CD4-positive, alpha-beta T cell (primary cell): ENCODE results near the gene CHCHD4. TPM values are rescaled to one million over a fixed set of nuclear protein-coding genes. Genes with fewer than 3 reads are reported as not detected.
A peak's percentile ranks its signal among the peaks of the same experiment; 100 is the strongest.

Experiments
- ATAC-seq: fragments of 200-7000 bp; cut with Tn5 transposase; one replicate; pipeline ENCODE4 v1.10.0; 2022; ENCODE audit warnings: mild to moderate bottlenecking; ENCODE audit not compliant: poor library complexity
- CTCF ChIA-PET: fragments of 350-600 bp; sonication (Branson Sonifier 250); formaldehyde crosslinking; loops from one replicate; lab custom pipeline; 2021; ENCODE audit warnings: antibody characterized with exemption, inconsistent platforms; lab: Charles Lee
- POLR2A ChIA-PET: fragments of 350-600 bp; sonication (Branson Sonifier 250); formaldehyde crosslinking; loops from one replicate; lab custom pipeline; 2021; ENCODE audit warnings: antibody characterized with exemption, inconsistent platforms; lab: Charles Lee
- DNase-seq, 14 experiments: peaks; one replicate each; pipeline ENCODE4 v3.0.0-alpha.2; 2013 to 2020; ENCODE audit warnings: mixed read lengths in 2 of 14
- H3K27ac ChIP-seq, 2 donors: one replicate each; pipeline versions ENCODE4 v1.5.1 to v1.7.0; 2013; ENCODE audit warnings: low read length in 2 of 2, low read depth in 1 of 2, mild to moderate bottlenecking in 1 of 2
- H3K27me3 ChIP-seq, 2 experiments: 1 replicate in 1 of 2; 2 replicates in 1 of 2; pipeline versions ENCODE4 v1.6.1 to v1.7.0; 2013; ENCODE audit warnings: low read length in 2 of 2, control low read depth in 1 of 2, mild to moderate bottlenecking in 1 of 2, moderate library complexity in 1 of 2; ENCODE audit not compliant: insufficient read depth in 2 of 2, control insufficient read depth in 1 of 2
- H3K36me3 ChIP-seq: one replicate; pipeline ENCODE4 v1.6.1; 2013; ENCODE audit warnings: low read length, control low read depth; ENCODE audit not compliant: insufficient read depth
- H3K4me1 ChIP-seq: one replicate; pipeline ENCODE4 v1.6.1; 2013; ENCODE audit warnings: low read length, control low read depth; ENCODE audit not compliant: insufficient read depth
- H3K4me3 ChIP-seq: one replicate; pipeline ENCODE4 v1.5.1; 2013; ENCODE audit warnings: mild to moderate bottlenecking, low read length, moderate library complexity
- H3K9me3 ChIP-seq, 2 experiments: 1 replicate in 1 of 2; 2 replicates in 1 of 2; pipeline versions ENCODE4 v1.6.1 to v1.7.0; 2013; ENCODE audit warnings: low read length in 2 of 2, mild to moderate bottlenecking in 2 of 2, control low read depth in 1 of 2, moderate library complexity in 1 of 2; ENCODE audit not compliant: control insufficient read depth in 1 of 2, insufficient read depth in 1 of 2
- H3K27ac Mint-ChIP-seq: one replicate; pipeline ENCODE4 v1.8.0; 2020; ENCODE audit warnings: mixed read lengths
- H3K27me3 Mint-ChIP-seq: one replicate; pipeline ENCODE4 v1.8.0; 2021; ENCODE audit warnings: mixed read lengths
- H3K36me3 Mint-ChIP-seq: one replicate; pipeline ENCODE4 v1.8.0; 2021; ENCODE audit warnings: low read depth, mixed read lengths
- H3K4me1 Mint-ChIP-seq: one replicate; pipeline ENCODE4 v1.8.0; 2021; ENCODE audit warnings: low read depth, mixed read lengths
- H3K4me3 Mint-ChIP-seq: one replicate; pipeline ENCODE4 v1.8.0; 2020; ENCODE audit warnings: mild to moderate bottlenecking, mixed read lengths
- H3K9me3 Mint-ChIP-seq: one replicate; pipeline ENCODE4 v1.8.0; 2020; ENCODE audit warnings: mixed read lengths
- intact Hi-C, 2 experiments: fragments of 100-400 bp; cut with DNase I in 1 of 2; cut with micrococcal nuclease in 1 of 2; formaldehyde crosslinking; loops; one replicate each; pipeline versions ENCODE4 v1.15.1 to v1.9.0; 2023 to 2025; cut with DNase I, micrococcal nuclease
- total RNA-seq, 174 experiments: library from RNA in 2 of 174; stranded (reverse) in 2 of 174; gene quantifications; one replicate each; pipeline ENCODE4 v1.2.3 and lab custom pipeline; 2021 to 2026
- TF ChIP-seq, protein P1 (sequence below): fragments of 200-600 bp; IDR thresholded peaks from one replicate; pipeline ENCODE4 v1.8.0; 2022; ENCODE audit warnings: antibody characterized with exemption, mild to moderate bottlenecking

The CHCHD4 gene
- total RNA-seq, 2 experiments from 2014 or later, result 0.50 to 1.1 TPM

DNA sequence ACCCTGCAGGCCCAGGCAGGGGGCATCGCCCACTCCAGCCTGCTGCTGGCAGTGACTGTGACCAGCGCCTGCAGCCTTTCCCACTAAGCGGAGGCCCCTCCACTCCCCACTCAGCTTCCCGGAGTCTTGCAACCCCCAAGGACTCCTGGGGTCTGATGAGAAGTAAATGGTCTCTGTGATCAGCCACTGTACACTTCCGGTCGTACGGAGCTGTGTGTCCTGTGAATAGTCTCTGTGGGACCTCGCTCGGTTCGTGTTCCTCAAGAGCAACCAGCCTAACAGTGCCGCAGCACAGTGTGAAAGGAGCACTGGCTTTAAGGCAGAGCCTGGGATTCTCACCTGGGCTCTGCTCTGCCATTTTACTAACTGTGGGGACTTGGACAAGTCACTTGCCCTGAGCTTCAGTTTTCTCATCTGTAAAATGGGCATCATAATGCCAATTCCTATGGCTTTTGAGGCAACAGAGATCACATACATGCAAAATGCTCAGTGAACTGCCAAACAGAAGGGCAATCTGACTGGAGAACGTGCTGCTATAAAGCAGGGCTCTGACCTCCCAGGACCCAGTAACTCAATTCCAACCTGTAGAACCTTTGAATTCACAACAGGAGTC is 26.9 kb upstream of the CHCHD4 start:
- no peaks in the 10 kb centered on the region for H3K9me3 ChIP-seq
- CTCF ChIA-PET, result interaction anchor here (1.5 kb wide), 1 partner anchor 26 kb away, joined by 3 read pairs; no protein-coding TSS in a partner anchor
- intact Hi-C loops, result no loop called here
- H3K4me3 ChIP-seq, result no peak overlapping the region
- DNase-seq, result no peak
- no peaks in the 10 kb centered on the region for H3K27me3 ChIP-seq
- TF ChIP-seq, protein P1, sequence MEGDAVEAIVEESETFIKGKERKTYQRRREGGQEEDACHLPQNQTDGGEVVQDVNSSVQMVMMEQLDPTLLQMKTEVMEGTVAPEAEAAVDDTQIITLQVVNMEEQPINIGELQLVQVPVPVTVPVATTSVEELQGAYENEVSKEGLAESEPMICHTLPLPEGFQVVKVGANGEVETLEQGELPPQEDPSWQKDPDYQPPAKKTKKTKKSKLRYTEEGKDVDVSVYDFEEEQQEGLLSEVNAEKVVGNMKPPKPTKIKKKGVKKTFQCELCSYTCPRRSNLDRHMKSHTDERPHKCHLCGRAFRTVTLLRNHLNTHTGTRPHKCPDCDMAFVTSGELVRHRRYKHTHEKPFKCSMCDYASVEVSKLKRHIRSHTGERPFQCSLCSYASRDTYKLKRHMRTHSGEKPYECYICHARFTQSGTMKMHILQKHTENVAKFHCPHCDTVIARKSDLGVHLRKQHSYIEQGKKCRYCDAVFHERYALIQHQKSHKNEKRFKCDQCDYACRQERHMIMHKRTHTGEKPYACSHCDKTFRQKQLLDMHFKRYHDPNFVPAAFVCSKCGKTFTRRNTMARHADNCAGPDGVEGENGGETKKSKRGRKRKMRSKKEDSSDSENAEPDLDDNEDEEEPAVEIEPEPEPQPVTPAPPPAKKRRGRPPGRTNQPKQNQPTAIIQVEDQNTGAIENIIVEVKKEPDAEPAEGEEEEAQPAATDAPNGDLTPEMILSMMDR, result no peak
- Mint-ChIP-seq H3K4me1 (peaks cover 7% of the 10 kb centered on the region), H3K27me3 (no peaks in the 10 kb centered on the region), H3K4me3 (no peak overlapping the region), H3K9me3 (no peaks in the 10 kb centered on the region), H3K36me3 (peaks cover 88% of the 10 kb centered on the region), H3K27ac (no peak overlapping the region)
- peaks cover 87% of the 10 kb centered on the region for H3K36me3 ChIP-seq
- ATAC-seq, result no peak
- no peak overlapping the region for H3K27ac ChIP-seq
- POLR2A ChIA-PET, result interaction anchor here (1.3 to 1.7 kb wide), 2 partner anchors 9 to 27 kb away, joined by 4 to 6 read pairs; partner anchors contain the start of genes LSM3 and XPC
- peaks cover 6% of the 10 kb centered on the region for H3K4me1 ChIP-seq

DNA sequence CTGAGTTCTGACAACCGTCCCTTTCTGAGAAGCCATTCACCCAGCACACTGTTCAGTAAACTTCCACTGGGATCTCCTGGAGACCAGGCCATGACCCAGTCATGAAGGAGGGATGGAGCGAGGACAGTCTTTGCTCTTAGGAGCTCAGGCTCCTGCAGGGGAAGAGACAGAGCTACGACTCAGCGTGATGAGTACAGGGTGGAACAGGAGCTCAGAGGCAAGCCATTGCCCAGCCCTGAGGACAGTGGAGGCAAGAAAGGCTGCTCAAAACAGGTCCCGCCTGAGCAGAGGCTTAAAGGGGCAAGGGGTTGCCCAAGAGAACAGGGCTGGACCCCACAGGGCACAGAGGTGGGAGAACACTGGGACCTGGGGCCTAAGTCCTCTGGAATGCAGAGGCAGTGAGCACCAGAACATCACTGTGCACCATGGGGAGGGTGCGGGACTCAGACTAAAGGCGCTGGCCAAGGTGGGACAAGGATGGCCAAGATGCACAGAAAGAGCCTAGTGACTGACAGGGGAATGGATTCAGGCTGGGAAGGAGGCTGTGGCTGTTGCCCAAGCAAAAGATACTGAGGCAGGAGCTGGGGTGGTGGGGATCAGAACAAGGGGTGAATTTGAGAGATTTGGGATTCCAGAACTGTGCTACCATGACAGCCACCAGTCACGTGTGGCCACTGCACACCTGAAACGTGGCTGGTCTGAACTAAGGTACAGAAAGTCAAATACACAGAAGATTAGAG is 26.0 kb upstream of the CHCHD4 start:
- intact Hi-C loops, result no loop called here
- no peak for ATAC-seq
- H3K9me3 Mint-ChIP-seq, result no peaks in the 10 kb centered on the region
- TF ChIP-seq, protein P1, result no peak
- no peak for DNase-seq
- peaks cover 11% of the 10 kb centered on the region for H3K4me1 Mint-ChIP-seq
- H3K36me3 ChIP-seq, result peaks cover 87% of the 10 kb centered on the region
- POLR2A ChIA-PET, result interaction anchor here (1.7 kb wide), 1 partner anchor 28 kb away, joined by 6 read pairs; the partner anchor contains the start of genes LSM3 and XPC
- no peaks in the 10 kb centered on the region for H3K27me3 ChIP-seq
- CTCF ChIA-PET, result interaction anchor here (1.5 kb wide), 1 partner anchor 25 kb away, joined by 3 read pairs; no protein-coding TSS in a partner anchor
- H3K4me3 ChIP-seq, result no peak overlapping the region
- H3K27ac Mint-ChIP-seq, result peak overlapping the region; percentile 68
- peaks cover 14% of the 10 kb centered on the region for H3K4me1 ChIP-seq
- H3K36me3 Mint-ChIP-seq, result peaks cover 87% of the 10 kb centered on the region
- no peak overlapping the region for H3K27ac ChIP-seq
- no peaks in the 10 kb centered on the region for H3K27me3 Mint-ChIP-seq
- no peaks in the 10 kb centered on the region for H3K9me3 ChIP-seq
- no peak overlapping the region for H3K4me3 Mint-ChIP-seq

DNA sequence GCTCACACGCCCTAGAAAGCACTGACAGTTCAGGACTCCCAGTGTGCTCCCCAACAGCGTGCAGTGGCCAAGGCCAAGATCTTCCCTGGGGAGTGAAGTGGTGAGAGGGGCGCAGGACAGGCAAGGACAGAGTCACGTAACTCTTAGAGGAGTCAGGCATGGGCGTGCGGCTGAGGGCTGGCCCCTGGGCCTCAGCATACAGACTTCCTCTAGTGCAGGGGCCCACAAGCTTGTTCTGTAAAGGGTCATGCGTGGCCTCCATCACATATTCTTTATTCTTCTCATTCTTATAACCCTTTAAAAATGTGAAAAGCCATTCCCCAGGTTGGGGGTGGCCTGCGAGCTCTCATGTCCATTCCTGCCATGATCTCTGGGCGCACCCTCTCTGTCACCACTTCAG is 25.4 kb upstream of the CHCHD4 start:
- DNase-seq (no peak), ATAC-seq (no peak)
- Mint-ChIP-seq H3K4me1 (peaks cover 12% of the 10 kb centered on the region), H3K27ac (peak overlapping the region; percentile 68), H3K27me3 (no peaks in the 10 kb centered on the region), H3K36me3 (peaks cover 85% of the 10 kb centered on the region), H3K4me3 (no peak overlapping the region), H3K9me3 (no peaks in the 10 kb centered on the region)
- H3K36me3 ChIP-seq, result peaks cover 89% of the 10 kb centered on the region
- H3K4me3 ChIP-seq, result no peak overlapping the region
- no peaks in the 10 kb centered on the region for H3K27me3 ChIP-seq
- peaks cover 20% of the 10 kb centered on the region for H3K4me1 ChIP-seq
- intact Hi-C loops, result no loop called here
- CTCF ChIA-PET, result no interaction called here
- TF ChIP-seq, protein P1, result no peak
- POLR2A ChIA-PET, result interaction anchor here (1.7 kb wide), 1 partner anchor 29 kb away, joined by 6 read pairs; the partner anchor contains the start of genes LSM3 and XPC
- no peak overlapping the region for H3K27ac ChIP-seq
- no peaks in the 10 kb centered on the region for H3K9me3 ChIP-seq
